WTC11 (cell line): ENCODE data around the gene OR9Q2.

ENCODE experiments used
- FOXP1 ChIP-seq: sonication (generic); formaldehyde crosslinking; IDR thresholded peaks from 2 replicates; pipeline ENCODE4 v1.8.0; 2022; ENCODE audit warnings: missing genetic modification reagents, mild to moderate bottlenecking, moderate library complexity, borderline replicate concordance
- ZNF317 ChIP-seq: sonication (generic); formaldehyde crosslinking; IDR thresholded peaks from 2 replicates; pipeline ENCODE4 v1.8.1; 2023; ENCODE audit warnings: low read depth, mild to moderate bottlenecking, moderate library complexity, missing genetic modification reagents, borderline replicate concordance
- TF ChIP-seq, protein P1 (sequence below): fragments of 250-450 bp; sonication (Bioruptor Pico); IDR thresholded peaks from 2 replicates; pipeline ENCODE4 v1.8.0; 2021; ENCODE audit warnings: mild to moderate bottlenecking
- TF ChIP-seq, protein P2 (sequence below): fragments of 200-600 bp; IDR thresholded peaks from 2 replicates; pipeline ENCODE4 v1.8.0; 2022; ENCODE audit warnings: antibody characterized with exemption

DNA sequence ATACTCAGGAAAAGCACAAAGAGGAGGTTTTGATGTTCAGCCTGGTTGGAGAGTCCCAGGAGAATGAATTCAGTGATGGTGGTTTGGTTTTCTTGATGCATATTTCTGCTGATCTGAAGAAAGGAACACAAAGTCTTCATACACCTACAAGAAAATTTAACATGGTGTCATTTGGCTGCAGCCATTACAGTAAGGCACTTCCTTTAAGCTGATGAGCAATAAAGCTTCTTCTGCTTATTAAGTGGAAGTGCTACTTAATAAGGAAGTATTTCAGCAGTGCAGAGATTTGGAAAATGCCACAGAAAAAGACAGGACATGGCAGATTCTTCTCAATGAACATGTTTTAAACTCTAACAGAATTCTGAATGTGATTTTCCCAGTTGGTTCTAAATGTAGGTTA, 15.2 kb downstream of the OR9Q2 start, which contains the start of gene OR1S2:
- TF ChIP-seq, protein P1, sequence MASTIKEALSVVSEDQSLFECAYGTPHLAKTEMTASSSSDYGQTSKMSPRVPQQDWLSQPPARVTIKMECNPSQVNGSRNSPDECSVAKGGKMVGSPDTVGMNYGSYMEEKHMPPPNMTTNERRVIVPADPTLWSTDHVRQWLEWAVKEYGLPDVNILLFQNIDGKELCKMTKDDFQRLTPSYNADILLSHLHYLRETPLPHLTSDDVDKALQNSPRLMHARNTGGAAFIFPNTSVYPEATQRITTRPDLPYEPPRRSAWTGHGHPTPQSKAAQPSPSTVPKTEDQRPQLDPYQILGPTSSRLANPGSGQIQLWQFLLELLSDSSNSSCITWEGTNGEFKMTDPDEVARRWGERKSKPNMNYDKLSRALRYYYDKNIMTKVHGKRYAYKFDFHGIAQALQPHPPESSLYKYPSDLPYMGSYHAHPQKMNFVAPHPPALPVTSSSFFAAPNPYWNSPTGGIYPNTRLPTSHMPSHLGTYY (CRISPR knock-in tag), result no peak
- TF ChIP-seq, protein P2, sequence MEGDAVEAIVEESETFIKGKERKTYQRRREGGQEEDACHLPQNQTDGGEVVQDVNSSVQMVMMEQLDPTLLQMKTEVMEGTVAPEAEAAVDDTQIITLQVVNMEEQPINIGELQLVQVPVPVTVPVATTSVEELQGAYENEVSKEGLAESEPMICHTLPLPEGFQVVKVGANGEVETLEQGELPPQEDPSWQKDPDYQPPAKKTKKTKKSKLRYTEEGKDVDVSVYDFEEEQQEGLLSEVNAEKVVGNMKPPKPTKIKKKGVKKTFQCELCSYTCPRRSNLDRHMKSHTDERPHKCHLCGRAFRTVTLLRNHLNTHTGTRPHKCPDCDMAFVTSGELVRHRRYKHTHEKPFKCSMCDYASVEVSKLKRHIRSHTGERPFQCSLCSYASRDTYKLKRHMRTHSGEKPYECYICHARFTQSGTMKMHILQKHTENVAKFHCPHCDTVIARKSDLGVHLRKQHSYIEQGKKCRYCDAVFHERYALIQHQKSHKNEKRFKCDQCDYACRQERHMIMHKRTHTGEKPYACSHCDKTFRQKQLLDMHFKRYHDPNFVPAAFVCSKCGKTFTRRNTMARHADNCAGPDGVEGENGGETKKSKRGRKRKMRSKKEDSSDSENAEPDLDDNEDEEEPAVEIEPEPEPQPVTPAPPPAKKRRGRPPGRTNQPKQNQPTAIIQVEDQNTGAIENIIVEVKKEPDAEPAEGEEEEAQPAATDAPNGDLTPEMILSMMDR, result no peak
- TF ChIP-seq ZNF317, result no peak
- TF ChIP-seq FOXP1 (CRISPR knock-in tag), result no peak
